Cardiac septum (tissue), 1 donor: ENCODE data around the gene TERT. TPM values are rescaled to one million over a fixed set of nuclear protein-coding genes. Genes with fewer than 3 reads are reported as not detected.
"Not testable (repeated sequence)": the region's sequence is repeated elsewhere in the genome, so short reads cannot be mapped to it uniquely, and the experiment has no call there.

Source experiments
- DNase-seq: peaks from one replicate; pipeline ENCODE4 v3.0.0-alpha.2; 2020; ENCODE audit warnings: low spot score
- intact Hi-C: fragments of 100-400 bp; cut with DNase I; formaldehyde crosslinking; loops from one replicate; pipeline ENCODE4 v1.14.0; 2022
- total RNA-seq: library from RNA; stranded (reverse); fragmentation: NEBNext Ultra II Directional; extraction: Animal tissue kit (Norgen Biotek cat#: 25700); gene quantifications from one replicate; pipeline ENCODE4 v1.2.1, GENCODE V29; 2021
- donor health status: DM: no; HTN: no; CAD: no.

TERT gene
- total RNA-seq, 1 donor from 2014 or later: not detected

DNA sequence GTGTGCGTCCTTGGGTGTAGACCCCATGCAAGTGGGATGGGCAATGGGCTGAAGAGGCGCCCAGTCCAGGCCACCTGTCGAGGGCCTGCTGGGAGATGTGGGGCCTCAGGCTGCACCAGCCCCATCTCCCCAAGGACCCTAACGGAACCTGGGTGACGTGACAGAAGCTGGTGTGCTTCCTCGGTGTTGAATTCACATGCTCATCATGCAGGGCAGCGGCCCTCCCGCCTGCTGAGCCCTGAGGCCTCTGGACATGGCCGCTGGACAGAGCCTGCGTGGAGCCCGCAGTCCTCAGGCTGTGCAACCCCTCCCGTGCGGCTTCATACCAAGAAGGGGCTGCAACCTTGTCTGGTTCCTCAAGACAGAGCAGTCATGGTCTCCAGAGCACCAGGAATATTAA is 26.8 kb downstream of the TERT start:
- intact Hi-C loops: no loop called here
- no peak for DNase-seq

- DNase-seq, intact Hi-C loops: not testable (repeated sequence)
Observed at GRCh38 chr5:1267464-1267863, 27.4 kb downstream of the TERT start.

DNA sequence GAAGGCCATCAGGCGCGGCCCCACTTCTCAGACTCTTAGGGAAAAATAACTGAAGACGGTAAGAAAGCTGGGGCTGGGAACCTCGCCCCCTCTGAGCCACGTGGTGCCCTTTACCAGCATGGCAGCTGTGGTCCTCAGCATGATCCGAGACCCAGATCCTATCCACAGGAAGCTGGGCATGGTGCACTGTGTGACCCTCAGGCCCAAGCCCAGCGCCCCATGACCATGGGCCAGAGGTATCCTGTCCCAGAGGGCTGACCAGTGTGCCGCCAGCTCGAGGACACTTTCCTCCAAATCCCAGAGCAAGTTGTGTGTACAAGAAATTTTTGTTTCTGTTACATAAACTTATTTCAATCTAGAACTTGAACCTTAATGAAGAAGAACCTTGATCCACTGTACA is 28.1 kb downstream of the TERT start:
- intact Hi-C loops: no loop called here
- no peak for DNase-seq

DNA sequence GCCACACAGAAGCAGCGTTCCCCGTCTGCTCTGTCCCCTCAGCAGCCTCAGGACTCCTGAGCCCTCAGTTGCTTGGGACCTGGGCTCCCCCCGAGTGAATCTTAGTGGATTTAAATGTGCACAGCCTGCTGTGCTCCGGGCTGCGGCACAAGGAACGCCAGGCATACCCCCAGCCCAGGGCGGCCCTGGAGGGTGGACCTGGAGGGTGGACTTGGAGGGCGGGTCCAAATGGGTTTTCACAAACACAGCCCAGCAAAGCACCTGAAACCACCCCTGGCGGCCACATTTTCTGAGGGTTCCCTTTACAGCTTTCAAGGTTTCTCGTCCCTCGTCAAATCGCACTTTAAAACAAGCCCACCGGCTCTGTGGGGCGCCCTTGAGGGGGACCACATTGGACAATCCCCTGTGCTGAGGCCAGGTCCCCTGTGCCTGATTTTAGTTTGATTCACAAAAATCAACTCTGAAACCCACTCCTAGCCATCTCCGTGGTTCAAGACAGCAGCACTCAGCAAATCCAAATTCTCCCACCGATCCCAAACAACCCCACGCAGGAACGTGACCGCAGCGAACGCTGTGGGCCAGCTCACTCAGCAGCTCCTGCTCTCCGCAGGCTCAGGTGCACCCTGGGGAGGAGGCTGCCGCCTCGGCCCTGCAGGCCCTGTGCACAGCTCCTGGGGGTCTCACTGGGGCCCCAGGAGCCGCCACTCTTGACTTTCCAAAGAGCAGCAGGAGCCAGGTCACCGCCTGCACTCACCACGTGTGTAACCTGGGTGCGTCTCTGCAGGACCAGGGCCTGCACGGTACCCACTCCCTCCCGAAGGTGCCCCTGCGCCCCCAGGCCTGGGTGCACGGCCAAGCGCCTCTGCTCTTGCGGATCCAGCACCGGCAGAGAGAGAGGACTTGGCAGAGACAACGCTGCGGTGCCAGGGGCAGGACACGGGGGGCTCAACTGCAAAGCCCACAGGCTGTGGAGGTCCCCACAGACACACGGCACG is 29.1 kb downstream of the TERT start:
- no peak for DNase-seq
- intact Hi-C loops: no loop called here

GRCh38 chr5:1265026-1265425 is 29.8 kb downstream of the TERT start:
- DNase-seq: no peak
- intact Hi-C loops: no loop called here

DNA sequence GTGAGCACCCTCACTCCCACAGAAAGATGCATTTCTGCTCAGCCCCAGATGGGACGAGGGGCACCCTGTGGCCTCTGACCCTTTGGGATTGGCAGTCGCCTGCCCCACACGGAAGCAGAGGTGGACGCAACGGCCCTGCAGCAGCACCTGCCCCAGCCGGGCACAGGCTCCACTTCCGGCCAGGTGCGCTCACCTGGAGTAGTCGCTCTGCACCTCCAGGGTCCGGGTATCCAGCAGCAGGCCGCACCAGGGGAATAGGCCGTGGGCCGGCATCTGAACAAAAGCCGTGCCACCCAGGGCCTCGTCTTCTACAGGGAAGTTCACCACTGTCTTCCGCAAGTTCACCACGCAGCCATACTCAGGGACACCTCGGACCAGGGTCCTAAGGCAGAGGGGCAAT is 30.7 kb downstream of the TERT start:
- intact Hi-C loops: no loop called here
- no peak for DNase-seq

GRCh38 chr5:1262381-1262780 is 32.5 kb downstream of the TERT start:
- no peak for DNase-seq
- intact Hi-C loops: no loop called here

DNA sequence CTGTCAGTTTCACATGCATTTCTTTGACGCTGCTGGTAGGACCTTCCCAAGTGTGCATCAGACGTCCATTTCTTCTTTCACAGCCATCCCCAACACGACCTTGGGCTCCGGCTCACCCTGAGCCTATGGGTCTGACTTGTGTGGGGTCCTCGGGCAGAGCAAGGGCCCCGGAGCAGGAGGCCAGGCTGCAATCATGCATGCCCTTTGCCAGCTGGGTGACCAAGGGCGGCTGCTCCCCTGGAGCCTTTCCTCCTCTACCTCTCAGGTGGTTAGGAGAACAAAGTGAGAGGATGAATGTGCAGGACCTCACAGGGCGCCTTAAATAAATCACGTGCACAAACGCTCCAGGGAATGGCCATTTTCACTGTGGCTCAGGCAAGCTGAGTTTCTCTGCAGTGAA is 33.2 kb downstream of the TERT start:
- no peak for DNase-seq
- intact Hi-C loops: no loop called here

DNA sequence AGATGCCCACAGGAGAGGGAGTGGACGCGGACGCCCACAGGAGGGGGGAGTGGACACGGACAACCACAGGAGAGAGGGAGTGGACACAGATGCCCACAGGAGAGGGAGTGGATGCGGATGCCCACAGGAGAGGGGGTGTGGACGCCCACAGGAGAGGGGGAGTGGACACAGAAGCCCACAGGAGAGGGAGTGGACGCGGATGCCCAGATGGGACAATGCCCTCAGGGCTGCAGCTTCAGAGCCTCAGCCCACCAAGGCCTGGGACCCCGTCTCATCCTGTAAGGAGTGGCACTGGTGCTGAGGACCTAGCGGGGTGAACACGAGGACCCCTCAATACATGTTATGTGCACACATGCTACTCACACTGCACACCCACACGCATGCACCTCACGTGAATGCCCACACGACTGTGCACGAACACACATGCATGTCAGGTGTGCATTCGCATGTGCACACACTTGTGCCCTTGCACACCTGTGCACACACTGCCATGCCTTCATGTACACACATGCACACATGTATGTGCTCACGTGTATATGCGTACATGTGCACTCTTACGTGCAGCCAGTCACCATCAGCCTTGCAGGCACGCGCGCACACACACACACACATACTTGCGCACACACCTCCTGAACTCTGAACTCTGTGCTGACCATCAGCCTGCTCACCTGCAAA is 34.9 kb downstream of the TERT start:
- intact Hi-C loops: no loop called here
- no peak for DNase-seq

GRCh38 chr5:1257841-1258240 is 37.0 kb downstream of the TERT start:
- intact Hi-C loops: no loop called here
- DNase-seq: no peak

- no peak for DNase-seq
- intact Hi-C loops: no loop called here
Observed at GRCh38 chr5:1257363-1257762, 37.5 kb downstream of the TERT start.

- DNase-seq: no peak
- intact Hi-C loops: no loop called here
Observed at GRCh38 chr5:1256776-1257175, 38.1 kb downstream of the TERT start.

DNA sequence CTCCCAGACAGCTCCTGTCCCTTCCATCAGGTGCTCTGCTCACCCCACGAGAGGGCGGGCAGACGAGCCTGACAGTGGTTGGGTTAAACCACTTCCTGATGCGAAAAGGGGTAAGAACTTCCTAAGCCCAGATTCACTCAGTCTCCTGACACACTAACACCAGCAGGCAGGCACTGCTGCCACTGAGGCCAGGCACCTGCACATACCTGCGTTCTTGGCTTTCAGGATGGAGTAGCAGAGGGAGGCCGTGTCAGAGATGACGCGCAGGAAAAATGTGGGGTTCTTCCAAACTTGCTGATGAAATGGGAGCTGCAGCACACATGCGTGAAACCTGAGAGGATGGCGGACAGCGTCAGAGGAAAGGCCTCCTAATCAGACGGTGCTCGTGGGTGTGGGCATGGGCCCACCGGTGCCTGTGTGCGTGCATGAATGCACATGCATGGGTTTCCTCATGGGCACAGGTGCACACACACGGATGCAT is 39.7 kb downstream of the TERT start:
- intact Hi-C loops: no loop called here
- DNase-seq: no peak

GRCh38 chr5:1254196-1254595 is 40.7 kb downstream of the TERT start:
- intact Hi-C loops: no loop called here
- DNase-seq: no peak

DNA sequence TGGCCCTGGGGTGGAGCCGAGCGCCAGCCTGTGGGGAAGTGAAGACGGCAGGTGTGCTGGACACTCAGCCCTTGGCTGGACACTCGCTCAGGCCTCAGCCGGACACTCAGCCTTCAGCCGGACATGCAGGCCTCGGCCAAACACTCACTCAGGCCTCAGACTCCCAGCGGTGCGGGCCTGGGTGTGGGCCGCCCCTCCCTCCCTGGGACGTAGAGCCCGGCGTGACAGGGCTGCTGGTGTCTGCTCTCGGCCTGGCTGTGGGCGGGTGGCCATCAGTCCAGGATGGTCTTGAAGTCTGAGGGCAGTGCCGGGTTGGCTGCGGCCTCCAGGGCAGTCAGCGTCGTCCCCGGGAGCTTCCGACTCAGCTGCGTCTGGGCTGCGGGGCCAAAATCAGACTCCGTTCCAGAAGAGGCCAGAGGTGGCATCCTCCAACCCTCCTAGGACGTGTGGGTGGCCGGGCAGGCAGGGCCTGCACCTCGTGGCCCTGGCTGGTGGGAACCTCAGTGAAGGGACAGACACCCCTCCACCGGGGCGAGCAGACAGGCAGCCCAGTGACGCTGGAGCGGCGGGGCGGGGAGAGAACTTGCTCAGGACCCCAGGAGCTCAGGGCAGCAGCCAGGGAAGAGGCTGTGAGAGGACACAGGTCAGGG is 41.3 kb downstream of the TERT start:
- intact Hi-C loops: no loop called here
- no peak for DNase-seq

DNA sequence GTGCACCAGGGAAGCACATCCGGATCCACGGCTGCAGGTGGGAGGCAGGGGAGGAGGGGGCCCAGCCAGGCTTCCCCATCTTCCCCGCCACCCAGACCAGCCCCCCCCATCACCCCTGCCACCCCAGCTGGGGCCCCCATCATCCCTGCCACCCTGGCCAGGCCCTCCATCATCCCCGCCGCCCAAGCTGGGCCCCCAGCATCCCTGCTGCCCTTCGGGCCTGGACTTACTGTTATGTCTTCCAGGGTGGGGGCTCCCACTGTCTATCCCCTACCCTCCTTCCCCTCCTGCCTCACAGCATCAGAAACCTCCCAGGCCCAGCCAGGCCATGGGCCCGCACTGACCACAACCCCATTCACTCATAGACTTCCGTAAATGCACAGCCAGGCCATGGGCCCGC is 42.2 kb downstream of the TERT start:
- DNase-seq: no peak
- intact Hi-C loops: no loop called here

DNA sequence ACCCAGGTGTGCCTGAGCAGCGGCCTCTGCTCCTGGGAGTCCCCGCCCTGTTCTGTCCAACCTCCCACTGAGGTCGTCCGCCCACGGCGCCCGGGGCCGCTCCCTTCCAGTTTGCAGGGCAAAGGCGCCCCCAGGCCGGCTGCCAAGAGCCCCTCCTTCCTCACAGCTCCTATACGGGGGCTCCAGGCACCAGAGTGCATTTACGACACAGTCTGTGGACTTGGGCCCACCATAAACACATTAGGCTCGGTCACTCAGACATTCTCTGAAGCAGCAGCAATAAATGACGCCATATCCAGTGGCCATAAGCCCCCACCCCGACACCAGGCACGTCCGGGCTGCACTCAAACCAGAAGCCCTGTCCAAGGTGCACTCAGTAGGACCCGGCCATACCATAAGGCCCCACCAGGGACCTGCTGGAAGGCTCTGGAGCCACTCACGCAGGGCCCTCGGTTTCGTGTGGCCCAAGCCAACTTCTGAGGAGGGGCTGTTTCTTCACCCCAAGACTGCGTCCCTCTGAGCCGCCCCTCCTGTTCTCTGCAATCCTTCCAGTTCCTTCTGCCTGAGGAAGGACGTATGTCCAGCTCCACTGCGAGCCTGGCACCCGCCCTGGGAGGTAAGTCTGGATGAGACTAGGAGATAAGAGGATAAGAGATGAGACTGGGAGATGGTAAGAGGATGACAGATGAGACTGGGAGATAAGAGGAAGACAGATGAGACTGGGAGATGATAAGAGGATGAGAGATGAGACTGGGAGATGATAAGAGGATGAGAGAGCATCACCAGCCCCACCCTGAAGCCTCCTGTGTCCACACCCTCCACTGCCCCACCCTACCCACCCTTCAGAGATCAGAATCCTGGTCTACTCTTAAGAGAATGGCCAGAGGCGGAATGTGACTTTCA is 42.9 kb downstream of the TERT start:
- no peak for DNase-seq
- intact Hi-C loops: no loop called here

- no peak for DNase-seq
- intact Hi-C loops: no loop called here
Observed at GRCh38 chr5:1249366-1250280, 45.2 kb downstream of the TERT start.
